IMR-90 (cell line): Measurements from ENCODE around the gene DSCAML1.

Source experiments
- CTCF ChIP-seq: conservative IDR thresholded peaks from 2 replicates; pipeline ENCODE4 v1.5.1; 2012; ENCODE audit warnings: mild to moderate bottlenecking, low read depth, low read length, improper control_type of control experiment
- MAZ ChIP-seq: IDR thresholded peaks from 2 replicates; pipeline ENCODE4 v1.6.1; 2012; ENCODE audit warnings: low read depth, mild to moderate bottlenecking, low read length, improper control_type of control experiment, moderate library complexity, borderline replicate concordance
- POLR2A ChIP-seq: IDR thresholded peaks from 2 replicates; pipeline ENCODE4 v1.6.1; 2012; ENCODE audit warnings: mild to moderate bottlenecking, low read depth, low read length

- TF ChIP-seq POLR2A (no peak), CTCF (no peak), MAZ (no peak)
Observed at GRCh38 chr11:117686711-117687110, 110.3 kb downstream of the DSCAML1 start.
